Neural crest cell (in vitro differentiated cells): ENCODE results near the gene RASGEF1B. TPM values are rescaled to one million over a fixed set of nuclear protein-coding genes. Genes with fewer than 3 reads are reported as not detected.

Experiments
- DNase-seq: peaks from one replicate; pipeline ENCODE4 v3.0.0; 2021; ENCODE audit warnings: low read depth, mixed read lengths, low spot score
- H3K27ac Mint-ChIP-seq: one replicate; pipeline ENCODE4 v1.8.0; 2021; ENCODE audit warnings: mild to moderate bottlenecking, mixed read lengths; ENCODE audit not compliant: unreplicated experiment
- H3K27me3 Mint-ChIP-seq: 2 replicates; pipeline ENCODE4 v1.8.0; 2021; ENCODE audit warnings: low read depth, mild to moderate bottlenecking, mixed read lengths
- H3K36me3 Mint-ChIP-seq: 2 replicates; pipeline ENCODE4 v1.8.0; 2021; ENCODE audit warnings: low read depth, mild to moderate bottlenecking, mixed read lengths
- H3K4me1 Mint-ChIP-seq: 2 replicates; pipeline ENCODE4 v1.8.0; 2021; ENCODE audit warnings: mixed read lengths
- H3K4me3 Mint-ChIP-seq: one replicate; pipeline ENCODE4 v1.8.0; 2021; ENCODE audit warnings: mild to moderate bottlenecking, mixed read lengths
- H3K9me3 Mint-ChIP-seq: 2 replicates; pipeline ENCODE4 v1.8.0; 2021; ENCODE audit warnings: mixed read lengths
- CTCF ChIP-seq: fragments of 200-600 bp; sonication (generic); conservative IDR thresholded peaks from 2 replicates; pipeline ENCODE4 v1.5.0; 2021; ENCODE audit warnings: antibody characterized with exemption, mild to moderate bottlenecking
- total RNA-seq: library from RNA; stranded (reverse); gene quantifications from 2 replicates; pipeline ENCODE4 v1.2.1, GENCODE V29; 2021

RASGEF1B gene
- total RNA-seq, 1 donor from 2014 or later: 1.7 TPM

- H3K9me3 Mint-ChIP-seq: no peaks in the 10 kb centered on the region
- no peak overlapping the region for H3K4me3 Mint-ChIP-seq
- no peaks in the 10 kb centered on the region for H3K36me3 Mint-ChIP-seq
- H3K27ac Mint-ChIP-seq: no peak overlapping the region
- H3K27me3 Mint-ChIP-seq: no peaks in the 10 kb centered on the region
- no peak for TF ChIP-seq CTCF
- DNase-seq: no peak
- peaks cover 8% of the 10 kb centered on the region for H3K4me1 Mint-ChIP-seq
Measured at GRCh38 chr4:81392164-81392563, 79.5 kb downstream of the RASGEF1B start.

GRCh38 chr4:81389720-81390119, 82.0 kb downstream of the RASGEF1B start:
- TF ChIP-seq CTCF: no peak
- Mint-ChIP-seq H3K4me1 (no peaks in the 10 kb centered on the region), H3K9me3 (no peaks in the 10 kb centered on the region), H3K4me3 (no peak overlapping the region), H3K36me3 (peaks cover 2% of the 10 kb centered on the region), H3K27me3 (peaks cover 20% of the 10 kb centered on the region), H3K27ac (no peak overlapping the region)
- no peak for DNase-seq

GRCh38 chr4:81380437-81380836, 91.3 kb downstream of the RASGEF1B start:
- Mint-ChIP-seq H3K4me1 (no peaks in the 10 kb centered on the region), H3K36me3 (peaks cover 2% of the 10 kb centered on the region), H3K27me3 (peaks cover 12% of the 10 kb centered on the region), H3K4me3 (no peak overlapping the region), H3K27ac (no peak overlapping the region), H3K9me3 (no peaks in the 10 kb centered on the region)
- DNase-seq: no peak
- no peak for TF ChIP-seq CTCF

GRCh38 chr4:81378386-81378785, 93.3 kb downstream of the RASGEF1B start:
- Mint-ChIP-seq H3K36me3 (no peaks in the 10 kb centered on the region), H3K4me1 (no peaks in the 10 kb centered on the region), H3K27ac (no peak overlapping the region), H3K27me3 (peaks cover 2% of the 10 kb centered on the region), H3K9me3 (no peaks in the 10 kb centered on the region), H3K4me3 (no peak overlapping the region)
- TF ChIP-seq CTCF: no peak
- DNase-seq: no peak

- no peaks in the 10 kb centered on the region for H3K9me3 Mint-ChIP-seq
- no peak overlapping the region for H3K4me3 Mint-ChIP-seq
- no peak for DNase-seq
- H3K4me1 Mint-ChIP-seq: no peaks in the 10 kb centered on the region
- H3K36me3 Mint-ChIP-seq: no peaks in the 10 kb centered on the region
- H3K27me3 Mint-ChIP-seq: peaks cover 2% of the 10 kb centered on the region
- TF ChIP-seq CTCF: no peak
- H3K27ac Mint-ChIP-seq: no peak overlapping the region
Measured at GRCh38 chr4:81377191-81377590, 94.5 kb downstream of the RASGEF1B start.

- no peak for DNase-seq
- Mint-ChIP-seq H3K9me3 (no peaks in the 10 kb centered on the region), H3K36me3 (no peaks in the 10 kb centered on the region), H3K4me1 (no peaks in the 10 kb centered on the region), H3K27ac (no peak overlapping the region), H3K27me3 (peaks cover 1% of the 10 kb centered on the region), H3K4me3 (no peak overlapping the region)
- TF ChIP-seq CTCF: no peak
Measured at GRCh38 chr4:81376720-81377119, 95.0 kb downstream of the RASGEF1B start.
